NCI-H2107 (cell line): ENCODE results near the gene BCAP31.
A peak's percentile ranks its signal among the peaks of the same experiment; 100 is the strongest.
"Not testable (repeated sequence)": the region's sequence is repeated elsewhere in the genome, so short reads cannot be mapped to it uniquely, and the experiment has no call there.

Experiments used
- DNase-seq: peaks from one replicate; lab custom pipeline; 2025; lab: John Stamatoyannopoulos, UW

The BCAP31 gene

GRCh38 chrX:153708415-153708814 lies 15.8 kb downstream of the BCAP31 start:
- peak; percentile 42 for DNase-seq

- no peak for DNase-seq
Observed at GRCh38 chrX:153707406-153707805, 16.8 kb downstream of the BCAP31 start.

- DNase-seq: no peak
Observed at GRCh38 chrX:153706799-153707198, 17.4 kb downstream of the BCAP31 start.

GRCh38 chrX:153705403-153706060 lies 18.7 kb downstream of the BCAP31 start:
- not testable (repeated sequence) for DNase-seq

GRCh38 chrX:153704631-153705402 lies 19.4 kb downstream of the BCAP31 start:
- not testable (repeated sequence) for DNase-seq

GRCh38 chrX:153704021-153704526 lies 20.1 kb downstream of the BCAP31 start:
- DNase-seq: no peak

GRCh38 chrX:153703036-153703370 lies 21.2 kb downstream of the BCAP31 start:
- no peak for DNase-seq

- DNase-seq: no peak
Observed at GRCh38 chrX:153702336-153703035, 21.7 kb downstream of the BCAP31 start.

GRCh38 chrX:153701706-153702105 lies 22.5 kb downstream of the BCAP31 start:
- DNase-seq: no peak

GRCh38 chrX:153700967-153701366 lies 23.2 kb downstream of the BCAP31 start:
- DNase-seq: no peak

GRCh38 chrX:153700376-153700945 lies 23.7 kb downstream of the BCAP31 start:
- DNase-seq: no peak

GRCh38 chrX:153699784-153700371 lies 24.3 kb downstream of the BCAP31 start:
- DNase-seq: not testable (repeated sequence)

GRCh38 chrX:153699210-153699783 lies 24.9 kb downstream of the BCAP31 start:
- DNase-seq: not testable (repeated sequence)

- DNase-seq: no peak
Observed at GRCh38 chrX:153697924-153698865, 26.0 kb downstream of the BCAP31 start.

- DNase-seq: not testable (repeated sequence)
Observed at GRCh38 chrX:153696986-153697722, 27.0 kb downstream of the BCAP31 start.

GRCh38 chrX:153696538-153696937 lies 27.6 kb downstream of the BCAP31 start:
- not testable (repeated sequence) for DNase-seq

- no peak for DNase-seq
Observed at GRCh38 chrX:153696100-153696499, 28.1 kb downstream of the BCAP31 start.

GRCh38 chrX:153694687-153695270 lies 29.4 kb downstream of the BCAP31 start:
- DNase-seq: no peak

- not testable (repeated sequence) for DNase-seq
Observed at GRCh38 chrX:153694256-153694655, 29.9 kb downstream of the BCAP31 start.
